ENCODE data around the gene CDK6.

CDK6 gene

DNA sequence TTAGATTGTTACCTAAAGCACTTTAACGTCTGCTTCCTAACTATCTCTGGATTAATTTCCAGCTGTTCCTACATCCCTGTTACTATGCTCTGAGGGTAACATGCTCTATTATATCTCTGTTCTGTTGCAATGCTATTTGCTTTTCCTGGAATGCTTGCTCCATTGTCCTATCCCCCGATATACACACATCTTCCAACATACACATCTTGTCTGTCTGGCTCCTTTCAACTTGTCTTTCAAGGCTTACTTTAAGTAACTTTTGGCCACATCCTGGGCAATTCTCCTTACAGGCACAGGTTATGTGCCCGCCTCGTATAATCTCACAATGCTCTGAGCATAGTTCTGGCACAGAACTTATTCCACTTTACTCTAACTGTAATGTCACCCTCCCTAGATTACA is 96.2 kb downstream of the CDK6 start:
- TF ChIP-seq, protein P1, sequence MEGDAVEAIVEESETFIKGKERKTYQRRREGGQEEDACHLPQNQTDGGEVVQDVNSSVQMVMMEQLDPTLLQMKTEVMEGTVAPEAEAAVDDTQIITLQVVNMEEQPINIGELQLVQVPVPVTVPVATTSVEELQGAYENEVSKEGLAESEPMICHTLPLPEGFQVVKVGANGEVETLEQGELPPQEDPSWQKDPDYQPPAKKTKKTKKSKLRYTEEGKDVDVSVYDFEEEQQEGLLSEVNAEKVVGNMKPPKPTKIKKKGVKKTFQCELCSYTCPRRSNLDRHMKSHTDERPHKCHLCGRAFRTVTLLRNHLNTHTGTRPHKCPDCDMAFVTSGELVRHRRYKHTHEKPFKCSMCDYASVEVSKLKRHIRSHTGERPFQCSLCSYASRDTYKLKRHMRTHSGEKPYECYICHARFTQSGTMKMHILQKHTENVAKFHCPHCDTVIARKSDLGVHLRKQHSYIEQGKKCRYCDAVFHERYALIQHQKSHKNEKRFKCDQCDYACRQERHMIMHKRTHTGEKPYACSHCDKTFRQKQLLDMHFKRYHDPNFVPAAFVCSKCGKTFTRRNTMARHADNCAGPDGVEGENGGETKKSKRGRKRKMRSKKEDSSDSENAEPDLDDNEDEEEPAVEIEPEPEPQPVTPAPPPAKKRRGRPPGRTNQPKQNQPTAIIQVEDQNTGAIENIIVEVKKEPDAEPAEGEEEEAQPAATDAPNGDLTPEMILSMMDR (IDR thresholded peaks at IDR 0.05; ENCODE audit: low read depth, low read length, missing control alignments) = no peak
- DNase-seq (ENCODE audit: low read depth) = no peak
- H3K4me3 ChIP-seq (ENCODE audit: low read depth, low read length) = no peak overlapping the region

GRCh38 chr7:92739091-92739490 is 97.3 kb downstream of the CDK6 start:
- TF ChIP-seq, protein P1 (IDR thresholded peaks at IDR 0.05; ENCODE audit: low read depth, low read length, missing control alignments) = no peak
- DNase-seq (ENCODE audit: low read depth) = no peak
- H3K4me3 ChIP-seq (ENCODE audit: low read depth, low read length) = no peak overlapping the region

DNA sequence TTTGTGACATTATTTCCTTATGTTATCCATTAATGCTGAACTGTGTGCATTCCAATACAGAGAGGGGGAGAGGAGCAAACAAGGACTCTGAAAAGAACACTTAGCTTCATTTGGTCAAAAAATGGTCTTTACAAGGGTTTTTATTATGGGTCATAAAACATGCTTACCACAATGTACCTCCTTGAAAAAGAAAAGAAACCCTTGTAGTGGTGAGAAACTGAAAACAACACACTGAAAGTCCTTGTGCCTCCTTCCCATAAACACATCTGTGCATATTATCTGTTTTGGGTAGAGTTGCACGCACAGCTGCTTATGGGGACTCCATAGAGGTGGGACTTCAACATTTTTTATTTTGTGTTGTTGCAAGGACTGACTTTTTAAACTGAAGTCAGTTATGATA is 98.7 kb downstream of the CDK6 start:
- TF ChIP-seq, protein P1 (IDR thresholded peaks at IDR 0.05; ENCODE audit: low read depth, low read length, missing control alignments) = no peak
- DNase-seq (ENCODE audit: low read depth) = peak; percentile 62
- H3K4me3 ChIP-seq (ENCODE audit: low read depth, low read length) = no peak overlapping the region

DNA sequence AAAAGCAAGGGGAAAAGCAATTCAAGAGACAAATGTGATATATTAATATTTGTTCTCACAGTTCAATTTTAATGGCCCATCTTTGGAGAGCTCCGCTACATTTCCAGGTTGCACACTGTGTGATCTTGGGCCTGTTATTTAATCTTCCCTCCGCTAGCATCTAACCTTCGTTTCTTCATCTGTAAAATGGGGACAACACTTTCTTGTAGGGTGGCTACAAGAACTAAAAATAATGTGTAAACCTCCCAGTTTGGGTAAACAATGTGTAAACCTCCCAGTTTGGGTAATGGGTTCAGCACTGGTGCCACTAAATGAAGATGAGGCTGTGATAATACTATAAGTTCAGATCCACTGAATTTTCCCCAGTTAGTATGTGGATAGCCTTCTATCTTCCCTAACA is 99.5 kb downstream of the CDK6 start:
- no peak for DNase-seq (ENCODE audit: low read depth)
- no peak overlapping the region for H3K4me3 ChIP-seq (ENCODE audit: low read depth, low read length)
- TF ChIP-seq, protein P1 (IDR thresholded peaks at IDR 0.05; ENCODE audit: low read depth, low read length, missing control alignments) = no peak

DNA sequence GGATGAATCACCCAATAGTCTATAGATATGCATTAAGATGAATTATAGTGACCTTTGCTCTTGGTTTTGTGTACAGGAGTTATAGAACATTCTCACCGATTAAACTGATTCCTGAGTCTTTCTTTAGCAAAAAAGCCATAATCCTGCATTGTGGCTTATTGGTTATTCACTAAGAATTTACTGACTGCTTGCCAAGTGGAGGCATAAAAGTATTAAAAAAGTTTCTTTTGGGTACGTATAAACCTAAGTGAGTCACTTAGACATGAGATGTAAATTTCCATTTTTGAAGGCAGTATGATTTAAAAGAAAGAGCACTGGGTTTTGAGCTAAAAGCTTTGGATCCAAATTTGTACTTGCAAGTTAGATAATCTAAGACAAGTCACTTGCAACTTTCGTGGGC is 100.7 kb downstream of the CDK6 start:
- TF ChIP-seq, protein P1 (IDR thresholded peaks at IDR 0.05; ENCODE audit: low read depth, low read length, missing control alignments) = no peak
- DNase-seq (ENCODE audit: low read depth) = no peak
- H3K4me3 ChIP-seq (ENCODE audit: low read depth, low read length) = no peak overlapping the region

- H3K4me3 ChIP-seq (ENCODE audit: low read depth, low read length) = no peak overlapping the region
- no peak for DNase-seq (ENCODE audit: low read depth)
- TF ChIP-seq, protein P1 (IDR thresholded peaks at IDR 0.05; ENCODE audit: low read depth, low read length, missing control alignments) = no peak
Measured at GRCh38 chr7:92732316-92733036, 103.9 kb downstream of the CDK6 start.
